ENCODE results near the gene TMOD2. TPM values are rescaled to one million over a fixed set of nuclear protein-coding genes. Genes with fewer than 3 reads are reported as not detected.

Gene TMOD2
- total and polyA plus RNA-seq, 2 of the 8 experiments (the other 6 are each of a cell fraction or from before 2014, with no cell fraction given) = 0.80 to 6.5 TPM

- no peak overlapping the region for H3K23ac ChIP-seq (ENCODE audit: insufficient read length)
- no peaks in the 10 kb centered on the region; the same call in 1 of the 2 replicates for H3K79me1 ChIP-seq (ENCODE audit: low read depth, low read length)
- no peak overlapping the region for H3K4me3 ChIP-seq (ENCODE audit: extremely low read depth in 1 of 4, insufficient read depth in 2 of 4, low read depth in 3 of 4, low read length in 4 of 4)
- H2BK120ac ChIP-seq (replicated peaks; ENCODE audit: low read depth, low read length) = no peak overlapping the region
- no peak overlapping the region for H2AFZ ChIP-seq (ENCODE audit: low read length)
- H3K27me3 ChIP-seq (replicated peaks in 1 of 4; ENCODE audit: control insufficient read depth in 3 of 4, extremely low read depth in 1 of 4, insufficient read depth in 3 of 4, low read length in 3 of 4) = peaks cover 3 to 19% (median 12%) of the 10 kb centered on the region in 4 experiments; a peak in 6 of 7 replicates
- no peak overlapping the region for H2BK12ac ChIP-seq (ENCODE audit: low read depth, low read length)
- H3K4ac ChIP-seq (replicated peaks; ENCODE audit: insufficient read length, low read depth, low read length) = no peak overlapping the region
- peaks cover 7% of the 10 kb centered on the region; the same call in 1 of the 2 replicates for H3K23me2 ChIP-seq (ENCODE audit: low read depth, low read length)
- H2BK15ac ChIP-seq (ENCODE audit: low read length) = no peak overlapping the region
- no peak overlapping the region for H4K8ac ChIP-seq (ENCODE audit: extremely low read depth, insufficient read depth, low read length)
- no peak overlapping the region for H3K4me2 ChIP-seq (ENCODE audit: insufficient read depth in 1 of 2, low read depth in 2 of 2, low read length in 2 of 2)
- no peaks in the 10 kb centered on the region for H3K36me3 ChIP-seq (ENCODE audit: control insufficient read depth in 2 of 4, insufficient read depth in 4 of 4, low read length in 3 of 4)
- H2BK5ac ChIP-seq (ENCODE audit: low read depth, low read length) = no peak overlapping the region
- H2AK5ac ChIP-seq (ENCODE audit: low read depth, low read length) = no peak overlapping the region
- CTCF ChIA-PET (ENCODE audit: partially characterized antibody) = interaction anchor here (1.0 to 4.1 kb wide), 4 partner anchors 9 to 28 kb away, joined by 3 to 26 read pairs (median 4); no protein-coding TSS in a partner anchor
- peaks cover 2 to 4% of the 10 kb centered on the region in 2 experiments for H4K20me1 ChIP-seq (replicated peaks in 1 of 2; ENCODE audit: control insufficient read depth in 1 of 2, insufficient read depth in 2 of 2, low read length in 2 of 2)
- H3K27ac ChIP-seq (ENCODE audit: low read depth, low read length) = no peak overlapping the region
- POLR2A ChIA-PET (ENCODE audit: partially characterized antibody) = no interaction called here
- H4K91ac ChIP-seq (replicated peaks; ENCODE audit: insufficient read length, low read length) = no peak overlapping the region
- no peak overlapping the region for H3K18ac ChIP-seq (ENCODE audit: extremely low read depth, low read length)
- no peak overlapping the region for H3K56ac ChIP-seq (replicated peaks; ENCODE audit: insufficient read length, low read depth, low read length)
- no peak overlapping the region for H3K9ac ChIP-seq (replicated peaks in 1 of 4; ENCODE audit: extremely low read depth in 1 of 4, low read depth in 3 of 4, low read length in 3 of 4)
- H4K5ac ChIP-seq (ENCODE audit: insufficient read length, low read depth, low read length) = no peak overlapping the region
- H2BK20ac ChIP-seq (ENCODE audit: low read length) = no peak overlapping the region
- WGBS, 2 experiments (ENCODE audit: extremely low coverage in 1 of 2, insufficient coverage in 1 of 2, insufficient read length in 1 of 2, insufficient replicate concordance in 2 of 2, low coverage in 1 of 2, low lambda C conversion rate in 2 of 2, missing lambda C conversion rate in 1 of 2) = 93% methylated on average over 2 of the region's 4 CpGs; no CpG with 5 or more reads in 1 of the 2 experiments
- H3K4me1 ChIP-seq (replicated peaks in 1 of 4; ENCODE audit: control insufficient read depth in 3 of 4, insufficient read depth in 4 of 4, low read length in 3 of 4) = peaks cover 0 to under 1% (median 0%) of the 10 kb centered on the region in 4 experiments; a peak in 2 of 7 replicates
- no peaks in the 10 kb centered on the region for H3K79me2 ChIP-seq (ENCODE audit: control insufficient read depth in 1 of 2, insufficient read depth in 2 of 2, low read length in 2 of 2)
- no peak for TF ChIP-seq JUN (IDR thresholded peaks at IDR 0.05; ENCODE audit: low read depth, low read length)
- no peak for TF ChIP-seq TAF1 (IDR thresholded peaks at IDR 0.05; ENCODE audit: low read depth, low read length)
- TF ChIP-seq ASH2L (IDR thresholded peaks at IDR 0.05; ENCODE audit: low read length) = no peak
- no peak for TF ChIP-seq BRCA1 (IDR thresholded peaks at IDR 0.05; ENCODE audit: low read depth, low read length)
- no peak for TF ChIP-seq KDM5A (IDR thresholded peaks at IDR 0.05; ENCODE audit: low read length)
- TF ChIP-seq HDAC2 (IDR thresholded peaks at IDR 0.05; ENCODE audit: borderline replicate concordance in 1 of 2, low read depth in 2 of 2, low read length in 2 of 2) = no peak
- no peak for TF ChIP-seq GTF2F1 (IDR thresholded peaks at IDR 0.05; ENCODE audit: borderline replicate concordance, low read depth, low read length)
- no peak for TF ChIP-seq RNF2 (IDR thresholded peaks at IDR 0.05; ENCODE audit: borderline replicate concordance, low read depth, low read length, missing control alignments, poor library complexity, severe bottlenecking)
- no peak for TF ChIP-seq FOSL1 (IDR thresholded peaks at IDR 0.05; ENCODE audit: insufficient read depth, low read depth, low read length)
- TF ChIP-seq SIN3A (conservative IDR thresholded peaks at IDR 0.05 in 1 of 2, IDR thresholded peaks at IDR 0.05 in 1 of 2; ENCODE audit: low read depth in 1 of 2, low read length in 2 of 2) = no peak
- TF ChIP-seq TCF12 (IDR thresholded peaks at IDR 0.05; ENCODE audit: low read depth, low read length) = no peak
- no peak for TF ChIP-seq NANOG (IDR thresholded peaks at IDR 0.05; ENCODE audit: insufficient read depth, low read depth, low read length, poor library complexity, severe bottlenecking)
- DNase-seq (ENCODE audit: low read depth in 1 of 2, low spot score in 2 of 2) = no peak
- no peak for FAIRE-seq
- H3K14ac ChIP-seq (ENCODE audit: insufficient read length) = no peak overlapping the region
- H3K9me3 ChIP-seq (ENCODE audit: insufficient read depth in 2 of 2, low read depth in 1 of 2, low read length in 1 of 2) = no peaks in the 10 kb centered on the region
Measured at GRCh38 chr15:51755790-51756189, 4.4 kb downstream of the TMOD2 start.

Measured in H1 (cell line).